RWPE2 (cell line): ENCODE data around the gene MTCL3.

ENCODE experiments used
- ATAC-seq: fragments of 200-7000 bp; cut with Tn5 transposase; 3 replicates; pipeline ENCODE4 v1.9.1; 2021; ENCODE audit warnings: low read depth
- DNase-seq: peaks from one replicate; pipeline ENCODE4 v3.0.0-alpha.2; 2020; ENCODE audit warnings: low spot score
- H3K27ac ChIP-seq: fragments of 450-650 bp; 2 replicates; pipeline ENCODE4 v1.5.1; 2017; ENCODE audit warnings: mild to moderate bottlenecking; ENCODE audit not compliant: poor library complexity, severe bottlenecking
- H3K27me3 ChIP-seq: fragments of 250-450 bp; sonication (Bioruptor Pico); 2 replicates; pipeline ENCODE4 v1.5.1; 2021; ENCODE audit warnings: mild to moderate bottlenecking, moderate library complexity; ENCODE audit not compliant: insufficient read depth, poor library complexity, severe bottlenecking
- H3K36me3 ChIP-seq: fragments of 250-450 bp; sonication (Bioruptor Pico); 2 replicates; pipeline ENCODE4 v1.5.1; 2020; ENCODE audit warnings: low read depth, mild to moderate bottlenecking, moderate library complexity
- H3K4me1 ChIP-seq: fragments of 250-450 bp; sonication (Bioruptor Pico); 2 replicates; pipeline ENCODE4 v1.5.1; 2021; ENCODE audit warnings: mild to moderate bottlenecking, moderate library complexity; ENCODE audit not compliant: insufficient read depth, poor library complexity, severe bottlenecking
- H3K4me3 ChIP-seq: fragments of 250-450 bp; sonication (Bioruptor Pico); 2 replicates; pipeline ENCODE4 v1.5.1; 2021; ENCODE audit warnings: mild to moderate bottlenecking, moderate library complexity; ENCODE audit not compliant: severe bottlenecking
- H3K9me3 ChIP-seq: fragments of 250-450 bp; sonication (Bioruptor Pico); 2 replicates; pipeline ENCODE4 v1.5.1; 2021; ENCODE audit warnings: mild to moderate bottlenecking, moderate library complexity; ENCODE audit not compliant: severe bottlenecking
- TF ChIP-seq, protein P1 (sequence below): fragments of 450-650 bp; IDR thresholded peaks from one replicate; pipeline ENCODE4 v1.5.1; 2017; ENCODE audit warnings: mild to moderate bottlenecking, moderate library complexity; ENCODE audit not compliant: poor library complexity, severe bottlenecking

The MTCL3 gene

DNA sequence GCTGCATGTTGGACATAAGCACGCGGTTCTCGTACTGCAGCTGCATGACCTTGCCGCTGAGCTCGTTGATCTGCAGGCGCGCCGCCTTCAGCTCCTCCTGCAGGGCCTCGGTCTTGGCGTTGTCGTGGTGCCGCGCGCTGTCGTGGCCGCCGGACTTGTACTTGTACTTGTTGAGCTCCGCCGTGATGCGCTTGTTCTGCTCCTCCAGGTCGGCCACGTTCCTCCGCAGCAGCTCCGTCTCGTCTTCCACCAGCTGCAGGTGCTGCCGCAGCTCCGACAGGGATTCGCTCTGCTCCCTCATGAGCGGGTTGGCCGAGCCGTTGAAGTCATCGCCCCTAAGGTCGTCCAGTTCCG lies 43.3 kb downstream of the MTCL3 start:
- TF ChIP-seq, protein P1, sequence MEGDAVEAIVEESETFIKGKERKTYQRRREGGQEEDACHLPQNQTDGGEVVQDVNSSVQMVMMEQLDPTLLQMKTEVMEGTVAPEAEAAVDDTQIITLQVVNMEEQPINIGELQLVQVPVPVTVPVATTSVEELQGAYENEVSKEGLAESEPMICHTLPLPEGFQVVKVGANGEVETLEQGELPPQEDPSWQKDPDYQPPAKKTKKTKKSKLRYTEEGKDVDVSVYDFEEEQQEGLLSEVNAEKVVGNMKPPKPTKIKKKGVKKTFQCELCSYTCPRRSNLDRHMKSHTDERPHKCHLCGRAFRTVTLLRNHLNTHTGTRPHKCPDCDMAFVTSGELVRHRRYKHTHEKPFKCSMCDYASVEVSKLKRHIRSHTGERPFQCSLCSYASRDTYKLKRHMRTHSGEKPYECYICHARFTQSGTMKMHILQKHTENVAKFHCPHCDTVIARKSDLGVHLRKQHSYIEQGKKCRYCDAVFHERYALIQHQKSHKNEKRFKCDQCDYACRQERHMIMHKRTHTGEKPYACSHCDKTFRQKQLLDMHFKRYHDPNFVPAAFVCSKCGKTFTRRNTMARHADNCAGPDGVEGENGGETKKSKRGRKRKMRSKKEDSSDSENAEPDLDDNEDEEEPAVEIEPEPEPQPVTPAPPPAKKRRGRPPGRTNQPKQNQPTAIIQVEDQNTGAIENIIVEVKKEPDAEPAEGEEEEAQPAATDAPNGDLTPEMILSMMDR = no peak
- Histone ChIP-seq H3K27ac (no peak overlapping the region), H3K36me3 (no peaks in the 10 kb centered on the region), H3K27me3 (no peaks in the 10 kb centered on the region), H3K4me1 (no peaks in the 10 kb centered on the region), H3K4me3 (no peak overlapping the region), H3K9me3 (no peaks in the 10 kb centered on the region)
- ATAC-seq (no peak), DNase-seq (peak; percentile 62)

DNA sequence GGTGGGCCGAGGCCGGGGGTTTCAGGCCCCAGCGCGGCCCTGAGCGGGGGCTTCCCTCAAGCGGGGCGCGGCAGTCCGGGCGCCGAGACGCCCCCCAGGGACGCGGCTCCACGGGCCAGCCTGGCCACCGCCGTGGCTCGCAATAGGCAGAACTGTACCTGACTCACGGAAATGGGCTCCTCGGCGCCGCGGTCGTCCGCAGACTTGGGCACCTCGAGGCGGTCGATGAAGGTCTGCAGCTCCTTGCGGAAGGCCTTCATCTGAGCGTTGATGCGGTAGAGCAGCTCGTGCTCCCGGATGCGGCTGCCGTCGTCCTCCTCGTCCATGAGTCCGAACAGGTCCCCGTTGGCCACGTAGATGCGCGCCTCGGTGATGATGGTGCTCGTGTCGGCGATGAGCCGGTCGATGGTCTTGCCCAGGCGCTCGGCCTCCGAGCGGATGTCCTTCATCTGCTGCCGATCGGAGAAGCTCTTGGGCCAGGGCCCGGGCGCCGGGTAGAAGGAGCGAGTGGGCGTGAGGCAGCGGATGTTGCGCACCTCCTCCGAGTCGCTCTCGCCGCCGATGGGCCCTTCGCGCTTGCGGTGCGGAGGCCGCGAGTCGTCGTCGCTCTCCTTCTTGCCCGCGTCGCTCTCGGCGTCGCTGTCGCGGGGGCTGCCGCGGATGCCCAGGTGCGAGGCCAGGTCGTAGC lies 43.9 kb downstream of the MTCL3 start:
- Histone ChIP-seq H3K27ac (no peak overlapping the region), H3K9me3 (no peaks in the 10 kb centered on the region), H3K36me3 (no peaks in the 10 kb centered on the region), H3K27me3 (no peaks in the 10 kb centered on the region), H3K4me3 (no peak overlapping the region), H3K4me1 (no peaks in the 10 kb centered on the region)
- no peak for ATAC-seq
- TF ChIP-seq, protein P1 = no peak
- DNase-seq = peak; percentile 41

DNA sequence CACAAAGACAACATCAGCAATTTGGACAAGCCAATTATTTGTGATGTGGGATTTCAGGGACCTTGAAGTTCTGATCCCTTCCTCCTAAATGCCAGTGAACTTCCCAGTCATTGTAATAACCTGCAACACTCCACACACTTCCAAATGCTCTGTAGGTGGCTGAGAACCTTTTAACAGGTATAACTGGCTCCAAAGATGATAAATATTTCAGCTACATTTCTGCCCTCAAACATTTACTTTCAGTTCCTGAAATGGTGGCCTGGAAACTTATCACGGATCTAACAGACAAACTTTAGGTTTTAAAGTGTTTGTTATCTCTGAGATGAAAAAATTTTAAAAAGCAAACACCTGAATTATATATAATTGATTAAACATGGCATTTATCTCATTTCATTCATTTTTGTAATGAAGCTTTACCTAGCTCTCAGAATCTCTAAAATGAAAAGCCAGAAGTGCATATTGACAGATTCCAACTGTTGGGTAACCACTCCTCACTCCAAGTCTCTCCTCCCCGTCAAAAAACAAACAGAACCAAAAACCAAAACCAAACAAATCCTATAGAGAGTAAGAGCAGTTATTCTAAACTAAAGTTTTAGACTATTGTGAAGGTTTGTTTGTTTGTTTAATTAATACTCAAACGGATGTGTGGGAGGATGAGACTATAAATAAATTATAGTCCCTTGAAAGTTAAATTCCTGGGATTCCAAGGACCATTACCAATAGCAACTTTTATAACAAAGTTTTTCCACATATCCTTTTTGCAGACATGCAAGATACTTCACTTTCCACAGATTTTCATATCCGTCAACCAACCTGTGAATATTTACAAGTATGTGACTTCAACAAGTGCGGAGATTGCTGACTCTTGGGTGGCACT lies 47.5 kb downstream of the MTCL3 start:
- ATAC-seq (no peak), DNase-seq (no peak)
- H3K4me3 ChIP-seq = no peak overlapping the region
- TF ChIP-seq, protein P1 = no peak
- H3K9me3 ChIP-seq = no peaks in the 10 kb centered on the region
- H3K36me3 ChIP-seq = no peaks in the 10 kb centered on the region
- H3K4me1 ChIP-seq = no peaks in the 10 kb centered on the region
- H3K27ac ChIP-seq = no peak overlapping the region
- no peaks in the 10 kb centered on the region for H3K27me3 ChIP-seq

DNA sequence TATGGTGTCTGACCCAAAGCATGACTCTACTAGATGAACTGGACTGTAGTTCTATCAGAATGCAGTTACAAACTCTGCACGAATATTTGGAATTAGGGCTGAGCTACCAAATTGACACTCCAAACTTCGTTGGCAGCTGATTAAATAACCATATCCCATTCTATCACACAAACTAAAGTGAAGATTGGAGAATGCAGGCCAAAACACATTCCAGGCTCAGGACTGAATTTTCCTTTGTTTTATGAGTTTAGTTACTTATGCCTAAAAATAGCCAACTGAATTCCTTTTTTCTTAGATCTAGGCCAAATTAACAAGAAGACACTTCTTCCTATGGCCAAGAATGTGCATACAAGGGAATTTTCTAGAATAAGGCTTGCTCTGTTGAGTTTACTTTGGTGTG lies 50.2 kb downstream of the MTCL3 start:
- no peaks in the 10 kb centered on the region for H3K27me3 ChIP-seq
- H3K36me3 ChIP-seq = no peaks in the 10 kb centered on the region
- H3K4me3 ChIP-seq = no peak overlapping the region
- ATAC-seq = no peak
- no peak for DNase-seq
- H3K4me1 ChIP-seq = no peaks in the 10 kb centered on the region
- TF ChIP-seq, protein P1 = no peak
- H3K9me3 ChIP-seq = no peaks in the 10 kb centered on the region
- no peak overlapping the region for H3K27ac ChIP-seq

DNA sequence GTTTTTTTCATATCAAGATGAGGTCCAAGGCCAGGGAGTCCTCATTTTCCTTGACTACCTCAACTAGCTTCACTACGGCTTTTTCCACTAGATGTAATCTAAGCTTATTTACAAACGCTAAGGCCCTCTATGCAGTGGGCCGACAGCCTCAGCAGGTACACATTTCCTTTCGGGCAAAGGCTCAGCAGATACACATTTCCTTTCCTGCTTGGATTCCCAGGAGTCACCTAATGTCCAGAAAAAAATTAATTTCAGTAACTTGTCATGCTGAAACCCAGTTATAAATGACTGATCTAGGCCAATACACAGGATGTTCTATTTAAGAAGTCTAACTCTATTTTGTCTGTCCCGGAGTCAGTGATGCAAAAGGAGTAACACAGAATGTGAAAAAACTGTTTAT lies 52.7 kb downstream of the MTCL3 start:
- Histone ChIP-seq H3K36me3 (no peaks in the 10 kb centered on the region), H3K27me3 (no peaks in the 10 kb centered on the region), H3K4me3 (no peak overlapping the region), H3K9me3 (no peaks in the 10 kb centered on the region), H3K27ac (no peak overlapping the region), H3K4me1 (no peaks in the 10 kb centered on the region)
- no peak for DNase-seq
- TF ChIP-seq, protein P1 = no peak
- ATAC-seq = no peak
